K562 (cell line): ENCODE measurements around the gene SAMD10. TPM values are rescaled to one million over a fixed set of nuclear protein-coding genes. Genes with fewer than 3 reads are reported as not detected.
A peak's percentile ranks its signal among the peaks of the same experiment; 100 is the strongest.

Experiments
- GATA2 ChIP-seq: sonication (generic); formaldehyde crosslinking; IDR thresholded peaks from 2 replicates; pipeline ENCODE4 v1.4.0; 2020; ENCODE audit warnings: mild to moderate bottlenecking, missing genetic modification reagents
- HDAC2 ChIP-seq: fragments of 450-650 bp; IDR thresholded peaks from 2 replicates; pipeline ENCODE4 v1.6.1; 2016; ENCODE audit warnings: mild to moderate bottlenecking
- HDAC3 ChIP-seq: fragments of 450-650 bp; IDR thresholded peaks from 2 replicates; pipeline ENCODE4 v1.6.1; 2018; ENCODE audit warnings: borderline replicate concordance, mild to moderate bottlenecking, moderate library complexity; ENCODE audit not compliant: partially characterized antibody
- HMG20A ChIP-seq: fragments of 450-650 bp; formaldehyde crosslinking; conservative IDR thresholded peaks from 2 replicates; pipeline ENCODE4 v1.4.0; 2020; ENCODE audit warnings: mild to moderate bottlenecking, mixed read lengths
- IRF9 ChIP-seq: fragments of 450-650 bp; IDR thresholded peaks from 2 replicates; pipeline ENCODE4 v1.6.1; 2016; ENCODE audit warnings: missing biosample characterization, missing genetic modification characterization
- MAFG ChIP-seq: fragments of 450-650 bp; conservative IDR thresholded peaks from 2 replicates; pipeline ENCODE4 v1.6.1; 2016; ENCODE audit warnings: missing genetic modification characterization, missing compliant biosample characterization
- NBN ChIP-seq: fragments of 450-650 bp; IDR thresholded peaks from 2 replicates; pipeline ENCODE4 v1.6.1; 2016; ENCODE audit warnings: low read depth, mild to moderate bottlenecking
- PHTF2 ChIP-seq: fragments of 250-450 bp; sonication (Bioruptor Pico); IDR thresholded peaks from 2 replicates; pipeline ENCODE4 v1.5.0; 2021; ENCODE audit warnings: mild to moderate bottlenecking
- PYGO2 ChIP-seq: fragments of 450-650 bp; IDR thresholded peaks from 2 replicates; pipeline ENCODE4 v1.6.1; 2016; ENCODE audit warnings: mild to moderate bottlenecking, missing genetic modification characterization, moderate library complexity, missing compliant biosample characterization
- RAD51 ChIP-seq: fragments of 450-650 bp; IDR thresholded peaks from 2 replicates; pipeline ENCODE4 v1.7.1; 2016; ENCODE audit warnings: low read depth, mild to moderate bottlenecking, borderline replicate concordance
- RBM34 ChIP-seq: fragments of 200-400 bp; formaldehyde crosslinking; IDR thresholded peaks from 2 replicates; pipeline ENCODE4 v1.6.1; 2018; ENCODE audit warnings: low read length, borderline replicate concordance; ENCODE audit not compliant: insufficient read depth
- SLC30A9 ChIP-seq: fragments of 250-450 bp; sonication (Bioruptor Pico); IDR thresholded peaks from 2 replicates; pipeline ENCODE4 v1.8.0; 2022; ENCODE audit warnings: mild to moderate bottlenecking, moderate library complexity
- TCF15 ChIP-seq: fragments of 250-450 bp; sonication (Bioruptor Pico); IDR thresholded peaks from 2 replicates; pipeline ENCODE4 v1.8.0; 2022; ENCODE audit warnings: moderate library complexity, mild to moderate bottlenecking, inconsistent platforms
- ZBTB33 ChIP-seq: sonication (generic); formaldehyde crosslinking; IDR thresholded peaks from 2 replicates; pipeline ENCODE4 v1.8.1; 2023; ENCODE audit warnings: mild to moderate bottlenecking, missing genetic modification reagents
- ZBTB8A ChIP-seq: fragments of 450-650 bp; IDR thresholded peaks from 2 replicates; pipeline ENCODE4 v1.6.1; 2018; ENCODE audit warnings: mild to moderate bottlenecking, moderate library complexity; ENCODE audit not compliant: partially characterized antibody
- ZNF277 ChIP-seq: fragments of 250-450 bp; sonication (Bioruptor Pico); IDR thresholded peaks from 2 replicates; pipeline ENCODE4 v1.8.0; 2022; ENCODE audit warnings: inconsistent platforms, mild to moderate bottlenecking, moderate library complexity, borderline replicate concordance
- ZNF449 ChIP-seq: fragments of 250-450 bp; sonication (Bioruptor Pico); IDR thresholded peaks from 2 replicates; pipeline ENCODE4 v1.8.0; 2022; ENCODE audit warnings: moderate library complexity, mild to moderate bottlenecking, inconsistent platforms
- ZNF639 ChIP-seq, 2 experiments: fragments of 200-800 bp in 1 of 2; sonication (Bioruptor generic) in 1 of 2; sonication (generic) in 1 of 2; formaldehyde crosslinking in 1 of 2; IDR thresholded peaks in 1 of 2; conservative IDR thresholded peaks in 1 of 2; 2 replicates each; pipeline versions ENCODE4 v1.5.0 to v1.6.1; 2016 to 2020; ENCODE audit warnings: missing compliant biosample characterization in 1 of 2, missing genetic modification characterization in 1 of 2, missing genetic modification reagents in 1 of 2
- ZNF699 ChIP-seq: fragments of 250-450 bp; sonication (Bioruptor Pico); IDR thresholded peaks from 2 replicates; pipeline ENCODE4 v1.8.0; 2021; ENCODE audit warnings: mild to moderate bottlenecking, moderate library complexity; ENCODE audit not compliant: insufficient replicate concordance
- polyA plus RNA-seq, 8 experiments: library from polyadenylated mRNA; depleted of rRNA in 4 of 8; stranded (reverse) in 5 of 8; unstranded in 3 of 8; fragments of >200 nt; fragmentation: Nextera tagmentation in 2 of 8; fragmentation: Illumina TruSeq in 1 of 8; extraction: Ambion mirVana in 2 of 8; extraction: Trizol in 1 of 8; gene quantifications; 2 replicates each; pipeline versions ENCODE4 v1.2.1 to v1.2.3, GENCODE V29; 2011 to 2014; ENCODE audit warnings: inconsistent platforms in 1 of 8, missing spikeins in 1 of 8
- total RNA-seq, 7 experiments: library from RNA; depleted of rRNA in 6 of 7; stranded (reverse); fragments of >200 nt in 6 of 7; fragmentation: Illumina TruSeq in 2 of 7; extraction: Trizol in 2 of 7; gene quantifications; 2 replicates each; pipeline versions ENCODE4 v1.2.1 to v1.2.3, GENCODE V29; 2011 to 2021; ENCODE audit warnings: low replicate concordance in 1 of 7

Gene SAMD10
- total and polyA plus RNA-seq, 9 of the 15 experiments (the other 6 are each of a cell fraction or from before 2014, with no cell fraction given), result 0.37 to 15.2 (median 4.8) TPM

GRCh38 chr20:63941282-63942081 is 38.0 kb downstream of the SAMD10 start (continued):
- TF ChIP-seq MAFG (no peak), RAD51 (no peak), HDAC3 (no peak), HDAC2 (no peak), TCF15 (CRISPR knock-in tag) (no peak), RBM34 (no peak), NBN (peak; percentile 56; the same call in 1 of the 2 replicates), ZNF449 (no peak), PHTF2 (CRISPR knock-in tag) (no peak), ZNF639 (CRISPR knock-in tag; conservative IDR thresholded peaks at IDR 0.05 in 1 of 2, IDR thresholded peaks at IDR 0.05 in 1 of 2) (no peak), GATA2 (no peak), ZBTB33 (no peak), SLC30A9 (CRISPR knock-in tag) (no peak), ZNF699 (CRISPR knock-in tag) (no peak), ZBTB8A (no peak), HMG20A (no peak), ZNF277 (CRISPR knock-in tag) (no peak), IRF9 (tag) (no peak), PYGO2 (tag) (no peak)
